Testis (tissue), 2 donors: ENCODE results near the gene GOLT1B.

Experiments used
- CTCF ChIP-seq, 3 experiments: fragments of 450-650 bp in 2 of 3; fragments of 200-600 bp in 1 of 3; sonication (generic) in 1 of 3; IDR thresholded peaks; one replicate each; pipeline ENCODE4 v1.5.1; 2016 to 2019; ENCODE audit warnings: antibody characterized with exemption in 3 of 3, mild to moderate bottlenecking in 2 of 3, moderate library complexity in 1 of 3
- POLR2A ChIP-seq: fragments of 450-650 bp; IDR thresholded peaks from one replicate; pipeline ENCODE4 v1.6.1; 2017; ENCODE audit warnings: antibody characterized with exemption, mild to moderate bottlenecking, moderate library complexity

GRCh38 chr12:21499765-21500164 lies 1.8 kb upstream of the GOLT1B start:
- no peak for TF ChIP-seq CTCF (IDR thresholded peaks at IDR 0.05)
- TF ChIP-seq POLR2A = no peak
